Activated T-cell treated with anti-CD3 and anti-CD28 coated beads, Interleukin-2, amount 50 U/mL, for 48 hours (primary cell): ENCODE measurements around the gene RBMS1.

Experiments
- DNase-seq, 2 experiments: peaks; one replicate each; pipeline ENCODE4 v3.0.0-alpha.2; 2020

Gene RBMS1

GRCh38 chr2:160324917-160325316 lies 168.7 kb downstream of the RBMS1 start:
- no peak for DNase-seq

- DNase-seq = peak; percentile 63 to 66
Measured at GRCh38 chr2:160324161-160324800, 169.3 kb downstream of the RBMS1 start.

- peak in 1 of 2 experiments; percentile 45 for DNase-seq
Measured at GRCh38 chr2:160322320-160322719, 171.3 kb downstream of the RBMS1 start.

DNA sequence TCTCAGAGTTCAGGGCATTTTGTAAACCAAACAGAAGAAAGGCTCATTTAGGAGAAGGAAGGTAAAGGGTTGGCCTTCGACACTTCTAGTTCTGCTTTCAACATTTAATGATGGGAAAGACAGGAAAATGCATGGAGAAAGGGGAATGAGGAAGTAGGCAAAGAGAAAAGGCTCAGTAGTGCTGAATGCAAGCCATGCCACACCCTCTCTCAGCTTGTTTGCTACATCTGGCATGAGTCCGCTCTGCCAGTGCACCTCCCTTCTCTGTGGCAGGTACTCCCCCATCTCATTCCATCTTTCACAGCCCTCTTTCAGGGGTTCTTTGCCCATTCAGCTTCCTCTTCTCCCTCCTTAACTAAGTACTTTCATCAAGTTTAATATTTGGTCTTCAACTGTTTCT lies 172.6 kb downstream of the RBMS1 start:
- DNase-seq = no peak

- DNase-seq = no peak
Measured at GRCh38 chr2:160319700-160320099, 173.9 kb downstream of the RBMS1 start.

DNA sequence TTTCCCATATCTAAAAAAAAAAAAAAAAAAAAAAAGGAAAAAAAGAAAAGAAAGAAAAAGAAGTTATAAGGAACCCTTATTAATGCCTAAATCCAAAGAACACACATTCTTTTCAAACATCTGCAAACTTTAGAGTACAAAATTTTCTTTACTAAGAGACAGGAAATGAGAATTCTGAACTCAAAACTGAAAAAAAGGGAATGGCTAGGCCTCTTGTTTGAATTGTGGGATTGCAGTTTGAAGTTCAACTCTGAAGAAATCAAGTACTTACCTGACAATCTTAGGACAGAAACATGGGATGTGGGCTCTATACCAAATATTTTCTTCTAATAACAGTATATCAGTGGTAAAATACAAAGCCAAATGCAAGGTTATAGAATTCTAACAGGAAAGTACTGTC lies 175.4 kb downstream of the RBMS1 start:
- no peak for DNase-seq

GRCh38 chr2:160317181-160318099 lies 176.2 kb downstream of the RBMS1 start:
- DNase-seq = no peak

DNA sequence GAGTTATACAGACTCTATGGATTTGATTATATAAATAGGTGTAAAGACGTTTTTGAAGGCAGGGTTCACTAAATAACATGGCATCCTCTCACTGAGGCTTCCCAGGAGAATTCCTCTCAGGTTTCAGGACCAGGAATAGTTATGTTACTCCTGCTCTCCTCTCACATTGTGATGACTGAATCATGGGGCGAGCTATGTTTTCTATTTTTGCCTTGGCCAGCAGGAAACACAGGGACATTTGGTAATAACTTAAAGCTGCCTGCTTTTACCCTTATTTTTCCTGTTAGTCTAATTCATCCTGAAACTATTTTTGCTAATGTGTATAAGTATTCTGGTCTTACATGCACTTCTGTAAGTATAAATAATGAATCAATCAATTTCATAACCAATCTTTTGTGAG lies 178.3 kb downstream of the RBMS1 start:
- DNase-seq = no peak

DNA sequence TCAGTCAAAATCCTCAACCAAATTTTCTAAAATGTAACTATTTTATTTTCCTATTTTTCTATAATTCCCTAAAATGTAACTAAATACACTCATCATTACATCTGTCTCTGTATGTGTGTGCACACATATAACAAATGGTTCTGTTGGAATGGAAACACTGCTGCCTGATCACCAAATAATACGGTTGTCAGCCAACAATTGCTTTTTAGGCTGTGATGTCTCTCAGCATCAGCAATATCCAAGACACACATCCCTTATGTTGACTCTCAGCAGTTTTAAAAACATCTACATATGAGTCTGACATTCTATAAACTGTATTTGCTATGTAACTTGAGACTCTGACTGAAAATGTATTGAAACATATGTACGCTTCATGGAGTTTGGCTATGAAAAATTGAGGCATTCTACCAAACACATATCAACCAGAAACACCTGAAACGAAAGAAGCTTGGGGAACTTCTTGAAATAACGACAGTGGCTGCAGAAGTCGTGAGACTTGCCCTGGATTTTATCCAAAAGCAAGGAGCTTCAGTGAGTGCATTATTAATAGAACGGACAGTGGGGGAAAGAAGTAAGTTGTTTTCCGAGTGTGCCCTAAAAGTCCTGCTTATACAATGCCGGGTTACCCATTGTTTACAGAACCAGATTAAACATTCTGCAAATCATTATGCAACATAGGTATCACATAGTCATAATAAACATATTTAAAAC lies 183.3 kb downstream of the RBMS1 start:
- DNase-seq = no peak

GRCh38 chr2:160309585-160309984 lies 184.0 kb downstream of the RBMS1 start:
- no peak for DNase-seq

- no peak for DNase-seq
Measured at GRCh38 chr2:160308915-160309314, 184.7 kb downstream of the RBMS1 start.

- DNase-seq = no peak
Measured at GRCh38 chr2:160308476-160308875, 185.1 kb downstream of the RBMS1 start.

- DNase-seq = no peak
Measured at GRCh38 chr2:160306985-160307384, 186.6 kb downstream of the RBMS1 start.

DNA sequence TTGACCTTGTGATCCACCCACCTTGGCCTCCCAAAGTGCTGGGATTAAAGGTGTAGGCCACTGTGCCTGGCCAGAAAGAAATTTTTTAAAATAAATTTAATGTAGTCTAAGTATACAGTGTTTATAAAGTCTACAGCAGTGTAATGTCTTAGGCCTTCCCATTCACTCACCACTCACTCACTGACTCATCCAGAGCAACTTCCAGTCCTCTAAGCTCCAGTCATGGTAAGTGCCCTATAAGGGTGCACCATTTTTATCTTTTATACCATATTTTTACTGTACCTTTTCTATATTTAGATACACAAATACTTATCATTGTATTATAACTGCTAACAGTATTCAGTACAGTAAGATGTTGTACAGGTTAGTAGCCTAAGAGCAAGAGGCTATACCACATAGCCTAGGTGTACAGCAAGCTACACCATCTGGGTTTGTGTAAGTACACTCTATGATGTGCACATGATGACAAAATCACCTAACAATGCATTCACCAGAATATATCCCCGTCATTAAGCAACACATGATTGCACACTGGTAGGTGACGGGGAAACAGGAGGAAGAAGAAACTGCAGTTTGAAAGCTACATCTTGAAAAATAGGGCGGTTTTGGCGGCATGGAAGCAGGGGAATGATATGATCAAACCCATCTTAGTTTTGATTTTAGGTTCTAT lies 188.4 kb downstream of the RBMS1 start:
- no peak for DNase-seq

DNA sequence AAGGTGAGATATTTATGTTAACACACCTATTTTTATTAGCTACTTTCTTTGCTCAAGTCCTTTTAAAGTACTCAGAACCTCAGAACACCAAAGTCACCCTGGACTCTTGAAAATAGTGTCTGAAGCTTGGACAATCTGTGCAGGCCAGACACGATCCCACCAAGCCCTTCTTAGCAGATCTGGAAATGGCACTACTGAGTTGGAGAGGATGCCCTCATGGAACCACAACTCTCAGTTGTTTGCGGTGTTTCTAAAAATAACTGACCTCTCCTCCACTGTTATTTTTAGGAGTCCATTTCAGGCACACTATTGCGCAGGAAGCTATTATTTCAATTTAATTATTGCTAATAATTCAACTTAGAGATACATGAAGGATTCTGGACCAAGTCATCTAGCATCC lies 190.1 kb downstream of the RBMS1 start:
- no peak for DNase-seq

- no peak for DNase-seq
Measured at GRCh38 chr2:160303076-160303475, 190.5 kb downstream of the RBMS1 start.

DNA sequence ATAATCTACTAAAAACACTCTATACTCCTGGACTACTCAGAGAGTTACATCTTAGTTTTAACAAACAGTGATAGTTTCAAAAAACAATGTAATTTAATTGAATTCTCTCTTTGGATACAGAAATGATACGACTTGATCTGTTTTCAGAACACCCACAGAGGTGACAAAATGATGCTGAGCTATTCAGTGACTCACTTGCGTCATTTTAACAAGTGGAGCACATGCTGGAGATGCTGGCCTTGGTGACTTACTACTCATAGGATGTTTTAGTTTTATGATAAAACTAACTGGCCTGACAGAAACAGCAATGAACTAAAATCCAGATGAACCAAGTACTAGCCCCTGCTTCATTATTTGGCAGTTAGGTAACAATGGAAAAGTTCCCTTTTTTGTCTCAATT lies 192.2 kb downstream of the RBMS1 start:
- no peak for DNase-seq

GRCh38 chr2:160300203-160300602 lies 193.4 kb downstream of the RBMS1 start:
- no peak for DNase-seq

DNA sequence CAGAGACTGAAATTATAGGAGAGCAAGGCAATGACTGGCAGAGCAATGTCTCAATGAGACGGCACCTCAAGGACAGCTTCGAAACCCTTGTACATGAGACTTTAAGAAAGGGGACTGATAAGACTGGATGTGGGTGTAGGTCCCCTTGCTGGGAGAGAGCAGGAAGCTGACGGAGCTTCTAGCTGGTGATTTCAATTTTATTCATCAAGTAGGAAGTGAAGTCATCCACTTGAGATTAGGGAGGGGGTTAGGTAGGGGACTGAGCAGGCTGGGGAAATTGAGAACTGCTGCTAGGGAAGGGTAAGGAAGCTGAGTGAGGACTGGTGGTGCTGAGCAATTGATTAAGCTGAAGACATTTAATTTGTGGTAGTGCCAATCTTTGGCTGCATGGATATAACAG lies 194.1 kb downstream of the RBMS1 start:
- DNase-seq = peak in 1 of 2 experiments; percentile 46

DNA sequence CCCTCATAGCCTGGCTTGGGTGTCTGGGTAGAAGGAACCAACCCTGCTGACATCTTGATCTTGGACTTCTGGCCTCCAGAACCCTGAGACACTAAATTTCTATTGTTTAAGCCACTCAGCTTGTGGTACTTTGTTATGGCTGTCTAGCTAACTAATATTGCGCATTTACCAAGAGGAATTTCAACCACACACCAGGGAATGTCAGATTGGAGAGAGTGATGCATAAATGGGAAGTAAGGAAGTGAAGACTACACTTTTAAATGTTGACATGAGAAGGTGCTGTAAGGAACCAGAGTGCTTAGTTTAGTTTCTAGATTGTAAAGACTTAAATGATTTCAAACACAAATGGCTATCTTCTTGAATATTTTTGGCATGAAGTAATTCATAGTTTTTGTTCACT lies 194.6 kb downstream of the RBMS1 start:
- DNase-seq = no peak

GRCh38 chr2:160295519-160296207 lies 197.9 kb downstream of the RBMS1 start:
- DNase-seq = no peak

GRCh38 chr2:160294889-160295288 lies 198.7 kb downstream of the RBMS1 start:
- DNase-seq = no peak
